NOMO-1 treated with DMSO at 0.1 percent for 48 hours (cell line): ENCODE measurements around the gene ZNF543.
A peak's percentile ranks its signal among the peaks of the same experiment; 100 is the strongest.
"Not testable (repeated sequence)": the region's sequence is repeated elsewhere in the genome, so short reads cannot be mapped to it uniquely, and the experiment has no call there.

Experiments used
- DNase-seq: peaks from one replicate; lab custom pipeline; 2025; ENCODE audit not compliant: unreplicated experiment; lab: John Stamatoyannopoulos, UW

ZNF543 gene

DNA sequence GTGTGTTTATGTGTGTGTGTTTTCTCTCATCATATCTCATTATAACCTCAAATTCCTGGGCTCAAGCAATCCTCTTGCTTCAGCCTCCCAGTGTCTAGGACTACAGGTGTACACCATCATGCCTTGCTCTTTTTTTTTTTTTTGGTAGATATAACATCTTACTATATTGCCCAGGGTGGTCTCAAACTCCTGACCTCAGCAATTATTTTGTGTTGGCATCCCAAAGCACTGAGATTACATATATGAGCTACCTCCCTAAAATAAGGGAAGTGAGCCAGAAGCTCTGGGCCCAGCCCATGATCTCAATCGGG lies 448 bp upstream of the ZNF543 start:
- no peak for DNase-seq

DNA sequence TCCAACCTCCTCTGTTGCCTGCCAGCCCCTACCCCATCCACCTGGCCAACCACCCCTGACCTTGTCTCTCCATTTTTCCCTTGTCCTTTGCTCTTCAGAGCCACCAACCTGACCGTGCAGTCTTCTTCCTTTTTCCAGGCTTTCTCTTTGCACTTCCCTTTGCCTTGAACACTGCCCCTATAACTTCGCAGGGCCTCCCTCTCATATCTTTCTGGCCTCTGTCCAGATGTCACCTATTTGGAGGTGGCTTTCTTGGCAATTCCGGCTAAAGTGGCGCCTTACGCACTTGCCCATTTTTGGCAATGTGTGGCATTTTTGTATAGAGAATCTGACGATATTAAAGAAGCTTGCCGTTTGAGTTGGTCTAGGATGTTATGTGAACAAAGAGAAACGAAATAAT lies 844 bp downstream of the ZNF543 start:
- DNase-seq, result no peak

DNA sequence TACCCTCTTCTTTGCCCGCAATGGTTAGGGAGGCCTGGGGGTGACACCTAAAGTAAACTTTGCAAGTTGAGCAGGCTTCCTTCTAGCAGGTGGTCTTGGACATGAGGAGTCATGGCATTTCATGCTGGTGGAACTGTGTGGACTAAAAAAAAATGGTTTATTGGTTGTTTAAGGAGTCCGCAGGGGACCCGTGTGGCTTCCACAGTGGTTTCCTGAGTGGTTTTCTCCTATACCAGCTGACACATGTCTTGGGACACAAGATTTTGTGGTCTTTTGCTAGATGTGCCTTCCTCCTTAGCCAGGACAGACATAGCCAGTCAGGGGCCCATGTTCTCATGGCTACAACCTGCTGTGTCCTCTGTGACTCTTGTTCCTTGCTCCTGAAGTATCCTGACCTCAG lies 1.5 kb downstream of the ZNF543 start:
- DNase-seq, result peak; percentile 11

DNA sequence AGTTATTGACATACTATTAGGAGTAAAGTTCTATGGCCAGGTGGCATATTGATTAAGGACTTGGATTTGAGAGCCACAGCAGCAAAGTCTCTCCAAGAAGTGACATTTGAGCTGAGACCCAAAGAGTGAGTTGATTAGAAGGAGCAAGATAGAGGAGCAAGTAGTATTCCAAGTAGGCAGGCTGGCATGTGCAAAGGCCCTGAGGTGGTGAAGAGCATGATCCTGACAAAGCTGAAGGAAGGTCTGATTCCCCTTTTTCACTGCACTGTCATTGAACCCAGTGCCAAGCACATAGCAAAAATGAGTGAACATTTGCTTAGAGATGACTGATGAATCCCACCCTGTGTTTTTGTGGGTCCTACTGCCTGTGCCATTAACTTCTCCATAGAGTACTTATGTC lies 4.7 kb downstream of the ZNF543 start:
- DNase-seq, result no peak

DNA sequence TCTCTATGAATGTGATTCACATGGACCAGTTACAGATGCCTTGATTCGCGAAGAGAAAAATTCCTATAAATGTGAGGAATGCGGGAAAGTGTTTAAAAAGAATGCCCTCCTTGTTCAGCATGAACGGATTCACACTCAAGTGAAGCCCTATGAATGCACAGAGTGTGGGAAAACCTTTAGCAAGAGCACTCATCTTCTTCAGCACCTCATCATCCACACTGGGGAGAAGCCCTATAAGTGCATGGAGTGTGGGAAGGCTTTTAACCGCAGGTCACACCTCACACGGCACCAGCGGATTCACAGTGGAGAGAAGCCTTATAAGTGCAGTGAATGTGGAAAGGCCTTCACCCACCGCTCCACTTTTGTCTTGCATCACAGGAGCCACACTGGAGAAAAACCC lies 7.7 kb downstream of the ZNF543 start:
- DNase-seq, result no peak

DNA sequence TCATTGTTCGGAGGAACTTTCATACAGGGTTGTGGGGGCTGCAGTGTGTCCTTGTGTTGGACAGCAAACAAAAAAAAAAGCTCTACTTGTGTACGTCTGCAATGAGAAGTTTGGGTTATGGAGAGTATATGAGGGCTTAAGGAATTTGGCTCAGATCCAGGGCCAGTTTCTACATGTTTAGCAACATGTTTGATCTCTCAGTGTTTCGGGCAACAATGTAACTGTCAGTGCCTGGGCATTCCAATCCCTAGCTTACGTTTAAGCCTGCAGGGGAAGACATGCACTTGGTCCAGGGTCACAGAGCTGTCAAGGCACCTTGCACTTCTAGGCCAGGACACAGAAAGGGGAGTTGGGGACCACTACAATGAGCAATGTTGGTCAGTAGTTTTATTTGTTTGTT lies 13.9 kb downstream of the ZNF543 start:
- no peak for DNase-seq

DNA sequence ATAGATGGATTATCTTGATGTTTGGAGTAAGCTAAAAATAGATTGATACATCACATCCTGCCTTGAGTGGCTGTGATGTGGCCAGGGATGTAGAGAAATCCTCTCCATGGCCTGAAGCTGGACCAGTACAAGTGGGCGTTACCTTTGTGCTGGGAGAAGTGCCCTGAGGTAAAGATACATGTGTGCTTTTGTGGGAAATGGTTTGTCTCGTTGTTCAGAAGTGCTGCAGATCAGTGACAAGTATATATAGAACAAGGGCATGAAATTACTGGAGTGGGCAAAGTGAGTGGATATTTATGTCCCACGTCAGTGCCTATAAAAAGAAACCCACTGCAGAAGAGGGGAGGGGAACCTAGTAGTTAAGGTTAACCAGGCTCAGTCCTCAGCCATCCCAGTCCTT lies 18.6 kb downstream of the ZNF543 start:
- DNase-seq, result no peak

DNA sequence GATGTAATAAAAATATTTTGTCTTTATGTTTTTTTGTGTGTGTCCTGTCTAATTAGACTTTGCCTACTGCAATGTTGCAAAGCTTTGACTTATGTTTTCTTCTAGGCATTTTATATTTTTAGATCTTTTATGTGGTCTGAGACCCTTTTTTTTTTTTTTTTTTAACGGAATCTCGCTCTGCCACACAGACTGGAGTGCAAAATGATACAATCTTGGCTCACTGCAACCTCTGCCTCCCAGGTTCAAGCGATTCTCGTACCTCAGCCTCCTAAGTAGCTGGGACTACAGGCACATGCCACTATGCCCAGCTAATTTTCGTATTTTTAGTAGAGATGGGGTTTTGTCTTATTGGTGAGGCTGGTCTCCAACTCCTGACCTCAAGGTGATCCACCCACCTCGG lies 22.3 kb downstream of the ZNF543 start:
- DNase-seq, result no peak

DNA sequence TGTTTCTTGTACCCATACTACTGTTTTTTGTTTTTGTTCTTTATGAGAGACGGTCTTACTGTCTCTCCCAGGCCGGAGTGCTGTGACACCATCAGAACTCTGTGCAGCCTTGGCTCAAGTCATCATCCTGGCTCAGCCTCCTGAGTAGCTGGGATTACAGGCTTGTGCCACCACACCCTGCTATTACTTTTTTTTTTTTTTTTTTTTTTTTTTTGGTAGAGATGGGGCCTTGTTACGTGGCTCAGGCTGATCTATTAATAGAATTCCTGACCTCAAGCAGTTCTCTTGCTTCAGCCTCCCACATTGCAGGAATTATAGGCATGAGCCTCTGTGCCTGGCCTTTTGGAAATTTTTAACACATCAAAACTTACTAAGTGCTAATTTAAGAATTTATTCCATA lies 27.9 kb downstream of the ZNF543 start:
- no peak for DNase-seq

DNA sequence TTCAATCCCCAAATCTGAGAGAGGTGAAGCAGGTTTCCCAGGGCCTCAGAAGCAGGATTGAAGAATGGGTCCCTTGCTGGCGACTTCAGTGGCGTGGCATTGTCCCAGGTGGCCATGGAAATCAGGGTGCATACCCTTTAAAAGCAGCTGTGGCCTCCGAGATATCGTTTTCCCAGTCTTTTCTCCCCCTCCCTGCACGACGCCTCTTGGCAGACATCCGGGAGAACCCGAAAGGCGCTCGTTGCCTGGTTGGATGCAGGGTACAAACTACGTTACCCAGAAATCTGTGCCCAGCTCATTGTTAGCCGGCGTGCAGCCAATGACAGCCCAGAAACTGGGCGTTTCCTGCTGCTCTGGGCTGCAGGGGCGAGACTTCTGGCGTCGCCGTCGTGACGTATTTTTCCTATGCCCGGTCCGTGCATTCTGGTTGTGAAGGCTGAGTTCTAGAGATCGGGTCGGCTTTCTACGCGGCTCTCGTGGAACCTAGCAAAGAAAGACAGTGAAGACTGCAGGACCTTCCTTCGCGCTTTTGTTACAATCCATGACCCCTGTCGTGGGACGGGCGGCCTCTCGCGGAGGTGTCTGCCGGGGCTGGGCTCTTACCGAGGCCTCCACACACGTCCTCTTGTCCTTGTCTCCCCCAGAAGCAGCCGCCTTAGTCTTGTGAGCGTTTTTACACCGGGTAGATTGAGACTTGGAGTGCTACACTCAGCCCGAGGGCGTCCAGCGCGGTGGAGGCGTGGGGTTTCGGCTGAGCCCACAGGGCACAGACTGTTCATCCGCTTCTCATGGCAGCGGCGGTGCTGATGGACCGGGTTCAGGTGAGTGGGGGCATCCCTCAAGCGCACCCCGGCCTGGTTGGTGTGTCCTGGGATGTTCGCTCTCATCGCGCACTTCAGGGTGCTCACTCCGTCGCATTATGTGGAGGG lies 30.9 kb downstream of the ZNF543 start, which contains the start of gene ZNF304:
TSS of gene ZNF304 (plus strand) at position 395 of the 929 bp plus-strand sequence. CDS start at position 789, 394 bp downstream.
- peak; percentile 92 for DNase-seq

DNA sequence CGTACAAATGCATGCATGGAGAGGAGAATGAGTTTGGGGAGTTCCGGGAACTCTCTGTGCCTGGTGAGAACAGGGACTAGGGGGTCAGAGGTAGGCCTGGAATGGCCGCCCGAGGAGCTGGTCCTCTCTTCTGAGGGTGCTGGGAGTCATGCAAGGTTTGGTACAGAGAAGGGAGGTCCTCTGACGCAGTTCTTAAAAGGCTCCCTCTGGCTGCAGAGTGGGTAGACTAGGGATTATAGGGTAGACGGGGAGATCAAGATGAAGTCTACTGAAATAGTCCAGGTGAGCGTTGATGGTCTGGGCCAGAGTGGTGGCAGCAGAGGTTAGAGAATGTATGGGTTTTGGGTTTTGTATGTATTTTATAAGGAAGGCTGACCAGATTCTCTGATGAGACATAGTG lies 31.6 kb downstream of the ZNF543 start:
- DNase-seq, result no peak

DNA sequence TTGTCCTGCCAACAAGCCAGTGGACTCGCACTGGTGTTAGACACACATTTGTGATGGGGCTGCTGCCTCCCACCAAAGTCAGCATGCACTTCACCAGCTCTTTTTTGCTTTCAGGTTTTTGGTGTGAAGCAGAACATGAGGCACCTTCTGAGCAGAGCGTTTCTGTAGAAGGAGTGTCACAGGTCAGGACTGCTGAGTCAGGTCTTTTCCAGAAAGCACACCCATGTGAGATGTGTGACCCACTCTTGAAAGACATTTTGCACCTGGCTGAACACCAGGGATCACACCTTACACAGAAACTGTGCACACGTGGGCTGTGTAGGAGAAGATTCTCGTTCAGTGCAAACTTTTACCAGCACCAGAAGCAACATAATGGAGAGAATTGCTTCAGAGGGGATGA lies 35.6 kb downstream of the ZNF543 start:
- DNase-seq, result no peak

DNA sequence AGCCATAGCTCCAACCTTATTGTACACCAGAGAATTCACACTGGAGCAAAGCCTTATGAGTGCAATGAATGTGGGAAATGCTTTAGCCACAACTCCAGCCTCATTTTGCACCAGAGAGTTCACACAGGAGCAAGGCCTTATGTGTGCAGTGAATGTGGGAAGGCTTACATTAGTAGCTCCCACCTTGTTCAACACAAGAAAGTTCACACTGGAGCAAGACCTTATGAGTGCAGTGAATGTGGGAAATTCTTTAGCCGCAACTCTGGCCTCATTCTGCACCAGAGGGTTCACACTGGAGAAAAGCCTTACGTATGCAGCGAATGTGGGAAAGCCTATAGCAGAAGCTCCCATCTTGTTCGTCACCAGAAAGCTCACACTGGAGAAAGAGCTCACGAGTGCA lies 37.1 kb downstream of the ZNF543 start:
- no peak for DNase-seq

DNA sequence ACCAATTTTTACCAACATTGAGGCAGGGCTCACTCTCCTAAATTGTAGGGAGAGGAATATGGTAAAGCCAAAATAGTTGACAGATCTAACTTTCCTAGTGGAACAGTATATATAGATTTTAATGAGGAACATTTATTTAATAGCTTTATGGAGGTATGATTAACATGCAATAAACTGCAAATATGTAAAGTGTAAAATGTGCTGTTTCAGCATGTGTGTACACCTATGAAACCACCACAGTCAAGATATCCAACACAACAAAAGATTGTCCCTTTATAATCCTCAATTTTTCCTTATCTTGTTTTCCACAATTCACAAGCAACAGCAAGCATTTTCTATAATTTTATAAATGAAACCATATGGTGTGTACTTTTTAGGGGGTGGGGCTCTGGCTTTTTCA lies 39.0 kb downstream of the ZNF543 start:
- no peak for DNase-seq

DNA sequence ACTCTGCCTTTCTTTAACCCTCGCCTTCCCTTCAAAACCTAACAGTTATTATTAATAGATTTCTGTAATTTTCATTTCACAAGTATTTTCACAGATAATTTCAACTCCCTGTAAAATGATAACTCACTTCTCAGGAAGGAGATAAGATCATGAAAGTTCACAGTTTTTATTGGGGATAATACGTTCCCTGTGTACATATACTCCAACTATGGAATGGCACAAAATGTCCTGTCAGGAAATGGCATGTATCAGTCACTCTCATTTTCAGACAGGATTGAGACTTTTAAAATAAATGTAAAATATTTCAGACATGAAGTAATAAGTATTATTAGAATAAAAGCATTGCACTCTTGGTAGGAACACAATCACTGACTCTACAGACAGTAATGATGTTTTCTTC lies 42.1 kb downstream of the ZNF543 start:
- DNase-seq, result no peak

DNA sequence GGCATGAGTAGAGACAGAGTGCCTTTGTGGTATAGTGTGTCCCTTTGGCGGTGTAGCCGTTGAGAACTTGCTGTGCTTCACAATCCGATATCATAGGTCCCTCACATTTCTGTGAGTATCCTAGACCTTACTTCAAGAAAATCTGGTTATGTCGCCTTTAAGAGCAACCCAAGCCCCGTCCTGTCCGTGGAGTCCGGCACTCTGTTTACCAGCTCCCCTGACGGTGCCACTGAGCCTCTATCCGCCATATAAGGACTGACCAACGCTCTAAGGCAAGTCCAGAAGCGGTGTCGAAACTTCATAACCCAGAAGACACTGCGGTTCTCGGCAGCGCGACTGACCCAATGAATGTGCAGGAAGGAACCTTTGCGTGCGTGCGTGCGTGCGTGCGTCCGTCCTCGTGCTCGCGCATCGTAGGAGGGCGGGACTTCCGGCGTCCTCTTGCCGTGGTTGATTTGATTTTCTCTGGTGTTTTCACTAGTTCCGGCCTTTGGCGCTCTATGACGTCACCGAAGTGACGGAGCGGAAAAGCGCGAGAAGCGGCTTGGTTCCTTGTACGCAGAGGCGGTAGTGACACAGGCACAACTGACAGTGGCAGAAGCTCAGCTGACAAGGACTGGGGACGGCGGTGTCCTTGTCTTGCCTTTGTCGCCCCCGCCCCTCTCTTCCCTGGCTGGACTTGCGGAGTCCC lies 42.9 kb downstream of the ZNF543 start, which contains the start of the genes TRAPPC2B and ZNF547:
TSS of gene TRAPPC2B (plus strand) at position 555 of the 691 bp plus-strand sequence. CDS start 1,283 bp downstream, outside the sequence.
TSS of gene ZNF547 (plus strand) at position 555 of the 691 bp plus-strand sequence. CDS start 5,005 bp downstream, outside the sequence.
- peak; percentile 98 for DNase-seq

DNA sequence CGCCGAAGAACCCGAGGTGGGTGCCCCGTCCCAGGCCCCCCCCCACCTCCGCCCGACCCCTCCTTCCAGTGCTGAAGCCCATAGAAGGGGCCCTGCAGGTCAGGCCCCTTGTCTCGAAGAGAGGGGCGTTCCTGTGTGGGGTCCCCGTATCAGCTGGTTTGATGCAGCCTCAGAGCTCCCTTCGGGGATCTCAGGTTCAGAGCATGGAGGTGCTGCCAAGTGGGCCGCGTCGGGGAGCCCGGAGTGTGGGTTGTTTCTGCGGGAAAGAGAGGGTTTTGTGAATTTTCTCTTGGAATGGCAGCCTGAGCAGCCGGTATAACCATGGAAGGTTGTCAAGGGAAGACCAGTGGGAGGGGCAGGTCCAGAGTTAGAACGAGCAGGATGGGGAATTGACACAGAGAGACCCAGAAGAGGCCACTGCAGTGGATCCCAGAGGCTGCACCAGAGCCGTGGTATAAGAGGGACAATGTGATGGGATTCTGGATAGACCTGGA lies 43.5 kb downstream of the ZNF543 start:
- DNase-seq, result no peak

DNA sequence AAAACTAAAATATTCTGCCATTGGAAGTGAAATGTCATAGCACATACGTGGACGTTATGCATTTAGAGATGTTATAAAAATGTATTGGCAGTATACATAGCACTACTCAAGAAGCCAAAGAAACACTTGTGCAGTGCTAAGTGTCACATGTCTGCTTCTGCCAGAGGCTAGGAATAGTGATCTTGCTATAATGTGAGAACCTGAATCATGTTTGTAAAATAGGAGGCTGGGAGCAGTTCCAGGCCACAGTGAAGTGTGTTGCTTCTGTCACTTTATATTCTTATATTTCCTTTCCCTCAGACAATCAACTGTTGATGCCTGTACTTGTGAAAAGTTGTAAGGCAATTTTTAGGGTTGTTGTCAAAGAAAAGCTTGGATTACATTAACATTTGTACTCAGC lies 46.5 kb downstream of the ZNF543 start:
- no peak for DNase-seq

DNA sequence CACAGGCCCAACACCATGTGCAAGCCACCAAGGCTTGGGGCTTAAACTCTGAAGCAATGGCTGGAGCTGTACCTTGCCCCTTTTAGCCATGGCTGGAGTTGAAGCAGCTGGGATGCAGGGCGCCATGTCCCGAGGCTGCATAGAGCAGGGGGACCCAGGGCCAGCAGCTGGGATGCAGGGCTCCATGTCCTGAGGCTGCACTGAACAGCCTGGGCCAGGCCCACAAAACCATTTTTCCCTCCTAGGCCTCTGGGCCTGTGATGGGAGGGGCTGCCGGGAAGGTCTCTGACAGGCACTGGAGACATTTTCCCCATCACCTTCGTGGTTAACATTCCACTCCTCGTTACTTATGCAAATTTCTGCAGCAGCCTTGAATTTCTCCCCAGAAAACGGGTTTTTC lies 53.9 kb downstream of the ZNF543 start:
- DNase-seq, result no peak

DNA sequence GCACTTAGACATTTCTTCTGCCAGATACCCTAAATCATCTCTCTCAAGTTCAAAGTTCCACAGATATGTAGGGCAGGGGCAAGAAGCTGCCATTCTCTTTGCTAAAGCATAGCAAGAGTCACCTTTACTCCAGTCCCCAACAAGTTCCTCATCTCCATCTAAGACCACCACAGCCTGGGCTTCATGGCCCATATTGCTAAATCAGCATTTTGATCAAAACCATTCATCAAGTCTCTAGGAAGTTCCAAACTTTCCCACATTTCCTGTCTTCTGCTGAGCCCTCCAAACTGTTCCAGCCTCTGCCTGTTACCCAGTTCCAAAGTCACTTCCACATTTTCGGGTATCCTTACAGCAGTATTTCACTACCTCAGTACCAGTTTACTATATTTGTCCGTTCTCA lies 54.4 kb downstream of the ZNF543 start:
- DNase-seq, result not testable (repeated sequence)

DNA sequence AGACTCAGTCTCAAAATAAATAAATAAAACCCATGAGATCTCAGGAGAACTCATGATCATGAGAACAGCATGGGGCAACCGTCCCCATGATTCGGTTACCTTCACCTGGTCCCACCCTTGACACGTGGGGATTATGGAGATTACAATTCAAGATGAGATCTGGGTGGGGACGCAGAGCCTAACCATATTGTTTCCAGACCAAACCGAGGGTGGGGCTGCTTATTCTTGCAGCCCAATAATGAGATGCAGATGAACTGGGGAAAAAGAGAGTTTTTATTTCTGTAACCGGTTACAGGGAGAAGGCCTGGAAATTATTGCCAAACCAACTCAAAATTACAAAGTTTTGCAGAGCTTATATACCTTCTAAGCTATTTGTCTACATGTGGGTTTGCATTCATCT lies 55.9 kb downstream of the ZNF543 start:
- DNase-seq, result no peak
